NCI-H82 treated with DMSO at 0.1 percent for 48 hours (cell line): ENCODE results near the gene PHF2.

Experiments used
- DNase-seq: peaks from one replicate; lab custom pipeline; 2025; ENCODE audit not compliant: unreplicated experiment; lab: John Stamatoyannopoulos, UW

The PHF2 gene

DNA sequence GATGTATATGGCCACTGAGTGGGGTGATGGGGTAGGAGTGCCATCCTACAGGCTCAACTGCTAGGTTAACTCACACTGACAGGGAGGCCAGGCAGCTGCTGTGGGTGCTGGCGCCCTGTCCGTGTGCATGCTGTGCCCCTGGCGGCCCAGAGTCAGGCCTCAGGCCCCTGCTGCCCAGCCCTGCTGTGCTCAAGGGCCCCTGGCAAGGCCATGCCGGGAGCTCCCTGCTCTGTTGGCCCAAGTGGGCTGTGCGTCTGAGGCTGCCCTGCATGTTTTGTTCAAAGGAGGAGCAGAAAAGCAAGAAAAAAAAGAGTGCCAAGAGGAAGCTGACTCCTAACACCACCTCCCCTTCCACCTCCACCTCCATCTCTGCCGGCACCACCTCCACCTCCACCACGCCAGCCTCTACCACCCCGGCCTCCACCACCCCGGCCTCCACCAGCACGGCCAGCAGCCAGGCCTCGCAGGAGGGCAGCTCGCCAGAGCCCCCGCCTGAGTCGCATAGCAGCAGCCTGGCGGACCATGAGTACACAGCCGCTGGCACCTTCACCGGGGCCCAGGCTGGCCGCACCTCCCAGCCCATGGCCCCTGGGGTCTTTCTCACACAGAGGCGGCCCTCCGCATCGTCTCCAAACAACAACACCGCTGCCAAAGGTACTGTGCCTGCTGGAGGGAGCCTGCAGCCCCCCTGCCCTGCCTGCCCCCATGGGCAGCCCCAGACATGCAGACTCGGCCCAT, 100.1 kb downstream of the PHF2 start:
- no peak for DNase-seq

GRCh38 chr9:93677048-93677571, 100.7 kb downstream of the PHF2 start:
- no peak for DNase-seq

GRCh38 chr9:93677641-93678136, 101.3 kb downstream of the PHF2 start:
- DNase-seq: no peak

GRCh38 chr9:93678199-93679019, 102.0 kb downstream of the PHF2 start:
- no peak for DNase-seq

DNA sequence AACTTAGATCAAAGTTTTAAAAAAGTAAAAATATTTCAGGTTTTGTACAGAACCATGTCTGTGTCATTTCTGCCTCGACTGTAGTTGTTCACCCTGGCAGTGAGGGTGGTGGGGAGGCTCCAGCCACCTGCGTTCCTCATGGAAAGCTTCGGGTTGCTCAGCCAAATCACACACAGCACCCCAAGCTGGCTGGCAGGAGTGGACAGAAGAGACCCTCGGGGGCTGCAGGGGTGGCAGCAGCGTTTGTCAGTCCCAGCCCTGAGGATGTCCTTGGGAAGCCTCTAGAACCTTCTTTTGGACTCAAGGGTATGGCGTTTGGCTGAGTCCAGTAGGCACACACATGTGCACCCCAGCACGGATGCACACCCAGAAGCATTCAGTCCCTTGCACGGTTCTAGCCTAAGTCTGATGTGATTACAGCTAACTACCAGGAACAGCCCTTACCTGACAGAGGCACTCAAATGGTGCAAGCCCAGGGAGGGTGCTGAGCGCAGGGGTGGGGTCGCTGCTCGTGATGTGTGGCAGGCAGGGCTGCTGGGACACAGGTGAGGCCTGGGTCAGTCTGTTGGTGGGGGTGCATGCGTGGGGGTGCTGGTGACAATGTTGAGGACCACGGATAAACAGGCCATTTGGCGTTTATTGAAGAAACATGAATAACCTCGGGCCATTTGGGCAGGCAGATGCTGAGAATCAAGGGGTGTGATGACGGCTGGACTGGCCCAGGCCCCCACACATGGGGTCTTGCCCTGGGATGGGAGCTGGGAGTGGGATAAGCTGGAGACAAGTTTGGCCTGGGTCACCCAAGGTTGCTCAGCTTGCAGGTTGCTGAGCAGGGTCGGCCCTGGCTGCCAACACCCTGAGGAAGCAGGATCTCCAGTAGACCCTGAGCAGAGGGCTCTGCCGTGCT, 103.4 kb downstream of the PHF2 start:
- no peak for DNase-seq

GRCh38 chr9:93680443-93681268, 104.3 kb downstream of the PHF2 start:
- no peak for DNase-seq

DNA sequence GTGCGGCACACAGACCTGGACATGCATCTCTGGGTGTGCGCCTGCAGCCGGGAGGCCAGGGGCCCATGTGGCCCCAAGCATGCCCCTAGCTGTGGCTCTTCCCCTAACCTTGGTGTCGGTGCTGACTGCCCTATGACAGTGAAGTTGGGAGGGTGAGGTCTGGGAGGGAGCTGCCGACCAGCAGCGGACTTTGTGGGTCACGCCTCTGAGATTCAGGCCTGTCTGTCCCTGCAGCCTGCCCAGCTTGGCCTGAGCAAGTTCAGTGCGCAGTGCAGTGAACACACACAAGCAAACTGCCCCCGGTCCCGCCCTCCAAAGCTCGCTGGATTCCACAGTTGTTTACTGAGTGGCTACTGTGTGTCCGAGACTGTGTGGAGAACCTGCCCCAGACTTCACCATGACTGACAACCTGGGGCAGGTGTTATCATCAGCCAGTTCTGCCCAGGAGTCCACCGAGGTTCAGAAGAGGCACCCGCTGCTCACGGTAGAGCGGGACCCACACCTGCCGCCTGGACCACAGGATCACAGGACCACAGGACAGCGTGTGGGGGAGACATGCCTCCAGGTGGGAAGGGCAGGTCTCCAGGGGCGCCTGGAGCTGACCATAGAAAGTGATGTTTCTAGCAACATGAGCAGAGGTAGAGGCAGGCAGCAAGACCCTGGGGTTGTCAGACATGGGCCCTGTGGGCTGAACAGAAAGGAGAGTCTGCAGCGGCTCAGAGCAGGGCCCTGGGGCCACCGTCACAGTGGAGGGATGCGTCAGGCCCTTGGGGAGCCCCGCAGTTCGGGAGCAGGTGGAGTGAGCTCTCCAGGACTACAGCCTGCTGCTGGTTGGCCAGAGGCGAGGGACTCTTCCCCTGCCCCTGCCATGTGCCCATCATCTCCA, 105.1 kb downstream of the PHF2 start:
- no peak for DNase-seq

DNA sequence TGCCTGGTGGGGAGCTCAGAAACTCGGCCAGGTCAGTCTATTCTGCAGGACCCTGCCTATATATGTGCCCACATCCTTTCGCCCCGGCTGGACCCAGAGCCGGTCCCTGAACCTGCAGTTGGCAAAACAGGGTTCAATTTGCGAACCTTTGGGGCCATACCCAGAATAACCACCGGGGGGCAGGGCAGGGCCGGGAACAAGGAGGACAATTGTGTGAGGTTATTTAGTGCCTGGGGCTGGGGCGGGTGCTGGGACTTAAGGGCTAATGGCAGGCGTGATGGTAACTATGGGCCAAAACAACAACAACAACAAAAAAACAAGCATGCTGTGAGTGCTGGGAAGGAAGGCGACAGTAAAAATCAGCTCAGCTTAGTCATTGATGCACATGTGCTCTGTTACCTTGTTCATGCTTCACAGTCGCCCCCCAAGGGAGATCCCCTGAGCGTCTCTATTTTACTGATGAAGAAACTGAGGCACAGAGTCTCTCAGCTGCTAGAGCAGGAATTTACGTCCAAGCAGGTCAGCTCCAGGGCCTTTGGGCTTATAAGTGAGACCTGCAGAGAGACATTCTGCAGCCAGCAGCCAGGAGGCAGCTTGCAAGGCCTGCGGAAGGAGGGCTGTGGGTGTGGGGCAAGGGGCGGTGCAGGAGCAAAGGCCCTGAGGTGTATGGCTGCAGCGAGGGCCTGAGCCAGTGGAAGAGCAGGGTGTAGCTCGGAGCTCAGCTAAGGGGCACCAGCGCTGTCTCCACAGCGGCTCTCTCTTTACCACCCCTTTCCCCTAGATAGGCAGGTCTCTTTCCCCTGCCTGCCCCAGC, 106.0 kb downstream of the PHF2 start:
- peak; percentile 12 for DNase-seq

DNA sequence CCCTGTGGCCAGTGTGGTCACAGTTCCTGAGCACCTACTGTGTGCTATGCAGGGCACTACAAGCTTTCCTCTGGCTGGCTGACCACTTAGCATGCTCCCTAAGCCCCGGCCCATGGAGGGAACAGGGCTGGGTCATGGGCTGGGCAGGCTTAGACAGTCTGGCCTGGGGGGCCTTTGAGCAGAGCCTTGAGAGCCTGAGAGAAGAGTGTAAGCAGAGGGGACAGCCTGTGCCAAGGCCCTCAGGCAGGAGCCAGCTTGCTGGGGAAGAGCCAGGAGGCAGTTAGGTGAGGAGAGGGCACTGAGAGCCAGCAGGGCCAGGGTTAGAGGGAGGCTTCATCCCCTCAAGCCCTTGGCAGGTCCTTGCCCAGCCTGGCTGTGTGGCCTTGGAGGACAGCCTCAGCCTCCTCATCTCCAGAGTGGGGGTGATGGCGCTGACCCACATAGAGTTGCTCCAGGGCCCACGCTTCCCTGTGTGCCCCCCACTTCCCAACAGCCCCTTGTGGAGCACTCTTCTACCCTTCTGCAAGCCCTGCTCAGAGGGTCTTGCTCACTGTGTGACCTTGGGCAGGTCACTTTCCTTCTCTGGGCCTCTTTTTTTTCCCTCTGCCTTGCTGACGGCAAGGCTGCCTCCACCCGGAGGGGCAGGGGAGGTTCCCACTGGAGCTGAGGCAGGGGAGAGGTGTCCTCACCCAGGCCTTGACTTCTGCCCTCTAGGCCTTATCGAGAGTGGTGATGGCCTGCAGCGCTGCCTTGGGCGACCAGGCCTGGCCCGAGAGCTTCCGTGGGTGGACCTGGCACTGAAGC, 107.1 kb downstream of the PHF2 start:
- no peak for DNase-seq

DNA sequence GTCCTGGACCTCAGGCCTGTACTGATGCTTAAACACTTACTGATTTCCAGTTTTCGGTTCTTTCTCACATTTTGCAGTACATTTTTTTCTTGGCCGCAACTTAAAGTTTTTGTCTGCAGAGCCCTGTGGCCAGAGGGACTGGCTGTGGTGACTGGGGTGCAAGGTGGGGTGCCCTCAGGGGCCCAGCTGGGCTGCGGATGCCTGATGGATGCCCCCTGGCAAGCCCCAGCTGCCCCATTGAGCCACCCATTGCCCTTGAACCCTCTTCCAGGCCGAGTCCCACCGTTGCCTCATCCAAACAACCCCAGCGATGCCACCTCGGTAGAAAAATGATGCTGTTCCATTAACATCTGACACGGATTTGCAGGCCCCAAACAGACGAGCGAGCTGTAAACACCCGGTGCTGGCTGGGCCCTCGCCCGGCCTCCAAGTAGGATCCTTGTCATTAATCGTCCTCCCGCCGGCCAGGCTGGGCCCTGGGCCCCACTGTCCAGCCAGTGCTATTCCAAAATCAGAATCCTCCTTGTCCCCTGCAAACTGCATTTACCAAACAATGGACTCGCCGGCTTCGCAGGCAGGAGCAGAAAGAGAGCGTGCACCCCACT, 107.9 kb downstream of the PHF2 start:
- DNase-seq: no peak

GRCh38 chr9:93684806-93685543, 108.6 kb downstream of the PHF2 start:
- peak; percentile 4 for DNase-seq

GRCh38 chr9:93686127-93686879, 109.9 kb downstream of the PHF2 start:
- DNase-seq: no peak

- DNase-seq: no peak
Observed at GRCh38 chr9:93686880-93687236, 110.5 kb downstream of the PHF2 start.

GRCh38 chr9:93690618-93691017, 114.2 kb downstream of the PHF2 start:
- DNase-seq: no peak

GRCh38 chr9:93693129-93693528, 116.7 kb downstream of the PHF2 start:
- DNase-seq: no peak
